Spleen (tissue), 13 donors: ENCODE data around the gene ZKSCAN4. TPM values are rescaled to one million over a fixed set of nuclear protein-coding genes. Genes with fewer than 3 reads are reported as not detected.

Source experiments
- DNase-seq: peaks from one replicate; pipeline ENCODE4 v3.0.0-alpha.2; 2020
- H3K27ac ChIP-seq, 8 donors: fragments of 200-600 bp; sonication (generic) in 7 of 8; 1 replicate in 4 of 8; 2 replicates in 4 of 8; pipeline versions ENCODE4 v1.5.0 to v1.8.0; 2016 to 2021; ENCODE audit warnings: inconsistent platforms in 4 of 8, mild to moderate bottlenecking in 4 of 8, moderate library complexity in 1 of 8
- H3K27me3 ChIP-seq, 7 donors: fragments of 200-600 bp; sonication (generic) in 6 of 7; replicated peaks in 1 of 7; 1 replicate in 4 of 7; 2 replicates in 3 of 7; pipeline versions ENCODE4 v1.5.0 to v1.8.0; 2016 to 2021; ENCODE audit warnings: inconsistent platforms in 3 of 7, mild to moderate bottlenecking in 1 of 7
- H3K36me3 ChIP-seq, 6 donors: fragments of 200-600 bp; sonication (generic) in 5 of 6; 1 replicate in 4 of 6; 2 replicates in 2 of 6; pipeline versions ENCODE4 v1.5.0 to v1.8.0; 2016 to 2021; ENCODE audit warnings: inconsistent platforms in 2 of 6
- H3K4me1 ChIP-seq, 6 donors: fragments of 200-600 bp; sonication (generic) in 5 of 6; 1 replicate in 3 of 6; 2 replicates in 3 of 6; pipeline versions ENCODE4 v1.5.0 to v1.8.0; 2016 to 2021; ENCODE audit warnings: inconsistent platforms in 3 of 6
- H3K4me3 ChIP-seq, 8 donors: fragments of 200-600 bp; sonication (generic) in 7 of 8; 1 replicate in 4 of 8; 2 replicates in 4 of 8; pipeline versions ENCODE4 v1.5.0 to v1.8.0; 2016 to 2021; ENCODE audit warnings: inconsistent platforms in 4 of 8, mild to moderate bottlenecking in 4 of 8, moderate library complexity in 2 of 8
- H3K9me3 ChIP-seq, 8 donors: fragments of 200-600 bp; sonication (generic) in 7 of 8; 1 replicate in 4 of 8; 2 replicates in 4 of 8; pipeline versions ENCODE4 v1.5.0 to v1.8.0; 2016 to 2021; ENCODE audit warnings: inconsistent platforms in 4 of 8
- POLR2A ChIP-seq, 3 donors: fragments of 450-650 bp; IDR thresholded peaks; one replicate each; pipeline ENCODE4 v1.5.1; 2017; ENCODE audit warnings: antibody characterized with exemption in 3 of 3, mild to moderate bottlenecking in 1 of 3
- POLR2AphosphoS5 ChIP-seq, 3 donors: sonication (generic); formaldehyde crosslinking; IDR thresholded peaks; one replicate each; pipeline ENCODE4 v1.5.1; 2017; ENCODE audit warnings: antibody characterized with exemption in 3 of 3
- WGBS, 5 donors: extraction: QIAGEN DNeasy Blood & Tissue Kit in 3 of 5; methylation state at CpG; one replicate each; pipeline versions ENCODE4 v1.1.5 to v1.1.7; 2013 to 2018; 5-methylcytosine and 5-hydroxymethylcytosine counted together
- intact Hi-C: fragments of 100-400 bp; cut with DNase I; formaldehyde crosslinking; loops from one replicate; pipeline ENCODE4 v1.15.0; 2023; ENCODE audit warnings: low total_unique reads
- long read RNA-seq, 2 donors: transcript quantifications; one replicate each; lab custom pipeline, GENCODE V29; 2026
- polyA plus RNA-seq, 3 donors: library from polyadenylated mRNA; stranded (reverse); fragments of 200-250 nt; gene quantifications; one replicate each; pipeline ENCODE4 v1.2.1, GENCODE V29; 2013
- total RNA-seq, 7 donors: library from RNA; depleted of rRNA in 3 of 7; stranded (reverse); fragments of >200 nt in 3 of 7; fragmentation: NEBNext Ultra II Directional in 4 of 7; extraction: Animal tissue kit (Norgen Biotek cat#: 25700) in 4 of 7; gene quantifications; one replicate each; pipeline versions ENCODE4 v1.1.0 to v1.2.1, GENCODE V29; 2016 to 2021
- TF ChIP-seq, protein P1 (sequence below), 11 experiments: fragments of 200-600 bp in 7 of 11; fragments of 450-650 bp in 4 of 11; sonication (generic) in 4 of 11; IDR thresholded peaks in 8 of 11; conservative IDR thresholded peaks in 3 of 11; 1 replicate in 7 of 11; 2 replicates in 4 of 11; pipeline versions ENCODE4 v1.4.0 to v1.8.0; 2016 to 2021; ENCODE audit warnings: antibody characterized with exemption in 11 of 11, inconsistent platforms in 4 of 11, mild to moderate bottlenecking in 1 of 11
- donor health status: healthy with polysubstance abuse.
- donor health status: DM: no; HTN: no; CAD: no; lungs with moderate emphysema.
- donor health status: DM: no; HTN: no; CAD: no.
- donor health status: Bipolar disorder and iron deficiency.
- donor health status: healthy.
- donor health status: DM: no; HTN: no; CAD: no.
- donor health status: DM: yes; HTN: yes; CAD: no.

ZKSCAN4 gene
- total RNA-seq = 10 to 100 TPM in 6 of 7 donors, 1 to 10 TPM in 1; 8.5 to 13.7 (median 12.5) TPM
- 1 to 10 TPM; 5.2 to 8.0 (median 6.8) TPM for polyA plus RNA-seq
- long read RNA-seq, donor 1, partial matches to known transcripts = 0 of 1 reads
- long read RNA-seq, donor 1, other reads (novel, unspliced or antisense) = 0 of 1 reads
- long read RNA-seq, donor 2, partial matches to known transcripts = 0 of 4 reads
- long read RNA-seq, donor 2, other reads (novel, unspliced or antisense) = 0 of 4 reads

DNA sequence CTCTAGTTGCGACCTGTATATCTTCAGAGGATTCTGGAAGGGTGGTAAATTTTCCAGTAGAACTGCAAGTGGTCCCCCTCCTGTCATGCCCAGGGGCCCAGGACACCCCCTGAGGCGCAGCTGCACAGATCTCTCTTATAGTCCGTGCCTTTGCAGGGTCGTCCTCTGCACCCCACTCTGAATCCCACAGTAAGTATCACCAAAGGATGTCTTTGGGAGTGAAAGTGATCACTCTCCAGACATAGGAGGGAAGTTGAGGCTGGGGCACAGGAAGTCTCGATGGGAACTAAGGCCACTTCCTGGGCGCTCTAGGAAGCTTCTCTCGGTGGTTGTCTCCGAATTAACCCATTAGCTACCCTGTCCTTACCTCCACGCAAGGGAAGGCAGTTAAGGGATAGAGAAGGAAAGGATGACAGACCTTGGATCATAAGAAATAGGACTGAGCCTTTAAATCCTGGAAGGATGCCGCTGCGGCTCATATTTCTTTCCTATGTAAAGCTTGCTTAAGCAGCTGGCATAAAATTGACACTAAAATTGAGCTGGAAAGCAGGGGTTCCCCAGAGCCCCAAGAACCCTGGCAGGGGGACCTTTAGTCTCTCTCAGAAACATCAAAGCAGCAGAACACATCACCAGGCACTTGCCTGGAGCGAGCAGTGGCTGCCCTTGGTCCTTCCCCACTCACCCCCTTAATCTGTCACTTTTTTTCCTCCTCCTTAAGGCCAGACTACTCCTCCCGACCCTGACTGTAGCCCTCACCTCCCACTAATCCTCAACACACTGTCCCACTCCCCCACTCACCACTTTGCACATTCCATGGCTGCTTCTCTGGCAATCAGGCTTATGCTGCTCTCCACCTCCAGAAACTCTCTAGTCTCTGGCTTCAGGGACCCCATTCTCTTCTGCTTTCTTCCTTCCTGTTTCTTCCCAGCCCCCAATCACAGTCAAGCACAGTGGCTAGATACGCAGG is at the start of gene ZKSCAN4:
ZKSCAN4 (minus strand) TSS at position 261 of the 967 bp plus-strand sequence. CDS start 289 bp downstream, outside the sequence.
- intact Hi-C loops = no loop called here
- peaks cover 0 to 6% (median 0%) of the 10 kb centered on the region in 7 donors for H3K27me3 ChIP-seq
- no peaks in the 10 kb centered on the region for H3K9me3 ChIP-seq
- DNase-seq = peak; percentile 83
- peaks cover 7 to 57% (median 31%) of the 10 kb centered on the region in 6 donors for H3K4me1 ChIP-seq
- H3K4me3 ChIP-seq = peak within 1 kb of the TSS; percentile 70 to 96 (median 88)
- 3 to 4% (median 4%) methylated on average over 13 to 14 of the region's 14 CpGs for WGBS, 5 donors
- H3K27ac ChIP-seq = peak within 1 kb of the TSS in 7 of 8 donors; percentile 61 to 82 (median 77)
- TF ChIP-seq POLR2A (IDR thresholded peaks at IDR 0.05) (no peak), POLR2AphosphoS5 (IDR thresholded peaks at IDR 0.05) (peak in 2 of 3 donors; percentile 53 to 82)
- TF ChIP-seq, protein P1, sequence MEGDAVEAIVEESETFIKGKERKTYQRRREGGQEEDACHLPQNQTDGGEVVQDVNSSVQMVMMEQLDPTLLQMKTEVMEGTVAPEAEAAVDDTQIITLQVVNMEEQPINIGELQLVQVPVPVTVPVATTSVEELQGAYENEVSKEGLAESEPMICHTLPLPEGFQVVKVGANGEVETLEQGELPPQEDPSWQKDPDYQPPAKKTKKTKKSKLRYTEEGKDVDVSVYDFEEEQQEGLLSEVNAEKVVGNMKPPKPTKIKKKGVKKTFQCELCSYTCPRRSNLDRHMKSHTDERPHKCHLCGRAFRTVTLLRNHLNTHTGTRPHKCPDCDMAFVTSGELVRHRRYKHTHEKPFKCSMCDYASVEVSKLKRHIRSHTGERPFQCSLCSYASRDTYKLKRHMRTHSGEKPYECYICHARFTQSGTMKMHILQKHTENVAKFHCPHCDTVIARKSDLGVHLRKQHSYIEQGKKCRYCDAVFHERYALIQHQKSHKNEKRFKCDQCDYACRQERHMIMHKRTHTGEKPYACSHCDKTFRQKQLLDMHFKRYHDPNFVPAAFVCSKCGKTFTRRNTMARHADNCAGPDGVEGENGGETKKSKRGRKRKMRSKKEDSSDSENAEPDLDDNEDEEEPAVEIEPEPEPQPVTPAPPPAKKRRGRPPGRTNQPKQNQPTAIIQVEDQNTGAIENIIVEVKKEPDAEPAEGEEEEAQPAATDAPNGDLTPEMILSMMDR (IDR thresholded peaks at IDR 0.05 in 8 of 11, conservative IDR thresholded peaks at IDR 0.05 in 3 of 11) = no peak
- H3K36me3 ChIP-seq = peaks cover 0 to 25% (median 14%) of the 10 kb centered on the region in 6 donors

DNA sequence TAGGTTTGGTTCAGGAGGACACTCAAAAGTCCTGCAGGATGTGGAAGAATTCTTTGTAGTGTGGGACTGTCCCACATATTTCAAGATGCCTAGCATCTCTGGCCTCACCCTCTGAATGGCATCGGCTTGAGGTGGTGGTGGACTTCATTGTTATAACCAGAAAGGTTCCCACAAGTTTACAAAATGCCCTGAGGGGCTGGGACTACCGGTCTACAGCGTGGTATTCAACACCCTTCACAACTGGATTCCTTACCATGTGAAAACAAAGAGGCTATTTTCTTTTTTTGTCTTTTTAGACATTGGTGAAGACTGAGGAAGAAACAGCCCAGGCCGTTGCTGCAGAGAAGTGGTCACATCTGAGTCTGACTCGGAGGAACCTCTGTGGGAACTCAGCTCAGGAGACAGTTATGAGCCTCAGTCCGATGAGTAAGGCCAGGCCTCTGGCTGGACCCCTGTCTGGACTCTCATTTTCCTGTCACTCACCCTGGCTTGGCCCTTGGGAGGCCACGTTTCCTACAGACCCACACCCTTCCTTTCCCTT is 44.5 kb upstream of the ZKSCAN4 start:
- no peak for DNase-seq
- no peaks in the 10 kb centered on the region for H3K9me3 ChIP-seq
- no peaks in the 10 kb centered on the region for H3K4me1 ChIP-seq
- peaks cover 0 to 32% (median 3%) of the 10 kb centered on the region in 6 donors for H3K36me3 ChIP-seq
- intact Hi-C loops = no loop called here
- H3K4me3 ChIP-seq = no peak overlapping the region
- H3K27ac ChIP-seq = no peak overlapping the region
- WGBS, 5 donors = 84 to 93% (median 89%) methylated on average over 7 of the region's 7 CpGs
- TF ChIP-seq, protein P1 (IDR thresholded peaks at IDR 0.05 in 8 of 11, conservative IDR thresholded peaks at IDR 0.05 in 3 of 11) = no peak
- TF ChIP-seq POLR2A (IDR thresholded peaks at IDR 0.05) = no peak
- H3K27me3 ChIP-seq = no peaks in the 10 kb centered on the region

DNA sequence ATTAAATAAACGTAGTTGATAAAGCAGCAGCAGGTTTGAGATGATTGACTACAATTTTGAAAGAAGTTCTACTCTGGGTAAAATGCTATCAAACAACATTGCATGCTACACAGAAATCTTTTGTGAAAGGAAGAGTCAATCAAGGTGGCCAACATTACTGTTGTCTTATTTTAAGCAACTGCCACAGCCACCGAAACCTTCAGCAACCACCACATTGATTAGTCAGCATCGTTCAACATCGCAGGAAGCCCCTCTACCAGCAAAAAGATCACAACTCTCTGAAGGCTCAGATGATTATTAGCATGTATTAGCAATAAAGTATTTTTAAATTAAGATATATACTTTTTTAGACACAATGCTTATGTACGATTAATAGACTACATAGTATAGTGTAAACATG is 43.3 kb upstream of the ZKSCAN4 start:
- peaks cover 0 to 19% (median 0%) of the 10 kb centered on the region in 6 donors for H3K36me3 ChIP-seq
- no peaks in the 10 kb centered on the region for H3K9me3 ChIP-seq

More for the DNA sequence above, 43.3 kb upstream of the ZKSCAN4 start:
- DNase-seq = no peak
- Histone ChIP-seq H3K4me1 (no peaks in the 10 kb centered on the region), H3K27ac (no peak overlapping the region), H3K4me3 (no peak overlapping the region), H3K27me3 (no peaks in the 10 kb centered on the region)
- intact Hi-C loops = no loop called here
- TF ChIP-seq POLR2A (IDR thresholded peaks at IDR 0.05) (no peak), POLR2AphosphoS5 (IDR thresholded peaks at IDR 0.05) (no peak)
- TF ChIP-seq, protein P1 (IDR thresholded peaks at IDR 0.05 in 8 of 11, conservative IDR thresholded peaks at IDR 0.05 in 3 of 11) = no peak
- 89 to 96% (median 94%) methylated on average over 5 of the region's 5 CpGs for WGBS, 5 donors
